DMS79 (cell line): ENCODE data around the gene LRP1-AS.

Experiments used
- DNase-seq: peaks from one replicate; lab custom pipeline; 2025; lab: John Stamatoyannopoulos, UW

The LRP1-AS gene

GRCh38 chr12:57180321-57180989 is 33.0 kb upstream of the LRP1-AS start:
- no peak for DNase-seq

GRCh38 chr12:57179331-57180086 is 32.1 kb upstream of the LRP1-AS start:
- DNase-seq = no peak

GRCh38 chr12:57178213-57178612 is 30.8 kb upstream of the LRP1-AS start:
- DNase-seq = no peak

GRCh38 chr12:57177354-57177753 is 29.9 kb upstream of the LRP1-AS start:
- no peak for DNase-seq

- DNase-seq = no peak
Measured at GRCh38 chr12:57176846-57177245, 29.4 kb upstream of the LRP1-AS start.

GRCh38 chr12:57176139-57176477 is 28.7 kb upstream of the LRP1-AS start:
- no peak for DNase-seq

- DNase-seq = peak; percentile 74
Measured at GRCh38 chr12:57175428-57176138, 28.2 kb upstream of the LRP1-AS start.

GRCh38 chr12:57173683-57174082 is 26.3 kb upstream of the LRP1-AS start:
- no peak for DNase-seq

- DNase-seq = no peak
Measured at GRCh38 chr12:57173089-57173488, 25.7 kb upstream of the LRP1-AS start.

GRCh38 chr12:57171668-57172067 is 24.2 kb upstream of the LRP1-AS start:
- DNase-seq = no peak

- no peak for DNase-seq
Measured at GRCh38 chr12:57170927-57171326, 23.5 kb upstream of the LRP1-AS start.

GRCh38 chr12:57170408-57170807 is 23.0 kb upstream of the LRP1-AS start:
- DNase-seq = no peak

GRCh38 chr12:57169969-57170368 is 22.6 kb upstream of the LRP1-AS start:
- DNase-seq = no peak

GRCh38 chr12:57169046-57169795 is 21.8 kb upstream of the LRP1-AS start:
- DNase-seq = no peak

- DNase-seq = no peak
Measured at GRCh38 chr12:57168058-57168457, 20.6 kb upstream of the LRP1-AS start.

GRCh38 chr12:57166971-57167371 is 19.6 kb upstream of the LRP1-AS start:
- no peak for DNase-seq

- no peak for DNase-seq
Measured at GRCh38 chr12:57165741-57166140, 18.3 kb upstream of the LRP1-AS start.

GRCh38 chr12:57164966-57165625 is 17.7 kb upstream of the LRP1-AS start:
- no peak for DNase-seq

GRCh38 chr12:57164454-57164853 is 17.0 kb upstream of the LRP1-AS start:
- no peak for DNase-seq

- DNase-seq = no peak
Measured at GRCh38 chr12:57162553-57163125, 15.2 kb upstream of the LRP1-AS start.

GRCh38 chr12:57161491-57161890 is 14.1 kb upstream of the LRP1-AS start:
- DNase-seq = no peak

- DNase-seq = no peak
Measured at GRCh38 chr12:57160741-57161140, 13.3 kb upstream of the LRP1-AS start.
